K562 (cell line): ENCODE measurements around the gene NAV2. TPM values are rescaled to one million over a fixed set of nuclear protein-coding genes. Genes with fewer than 3 reads are reported as not detected.

Experiments
- ATAC-seq: fragments of 200-7000 bp; cut with Tn5 transposase; 3 replicates; pipeline ENCODE4 v1.9.1; 2020; ENCODE audit warnings: moderate library complexity
- BruUV-seq: library from RNA; stranded (reverse); fragments of 400-500 nt; replicated peaks from 2 replicates; lab custom pipeline; 2021; lab: Mats Ljungman, UMichigan
- CTCF ChIA-PET: fragments of 300-600 bp; formaldehyde crosslinking; extraction: SDS; loops from one replicate; lab custom pipeline; 2021; ENCODE audit warnings: low intra/inter-chr PET ratio; lab: Yijun Ruan, JAX
- POLR2A ChIA-PET: fragments of 300-600, 350-650 bp; sonication (Branson Sonifier 250); formaldehyde crosslinking; extraction: SDS; loops from one replicate; lab custom pipeline; 2021; ENCODE audit warnings: antibody characterized with exemption, inconsistent platforms; lab: Yijun Ruan, JAX
- DNase-seq, 4 experiments: peaks; one replicate each; pipeline versions ENCODE4 v3.0.0 to v3.0.0-alpha.2; 2011 to 2018; ENCODE audit warnings: low spot score in 3 of 4, mixed read lengths in 3 of 4; ENCODE audit errors: extremely low read depth in 1 of 4
- FAIRE-seq: peaks from 2 replicates; lab custom pipeline; 2011; peaks lifted over from hg19 to GRCh38; lab: Jason Lieb, UNC
- H2AFZ ChIP-seq: 2 replicates; pipeline ENCODE4 v1.6.0; 2011; ENCODE audit warnings: low read depth, low read length, control low read depth, inconsistent platforms
- H3K27ac ChIP-seq: fragments of 200-600 bp; 3 replicates; pipeline ENCODE4 v1.8.0; 2011; ENCODE audit warnings: low read depth, mild to moderate bottlenecking, control low read depth, inconsistent platforms, low read length, moderate library complexity, mixed read lengths; ENCODE audit errors: extremely low read depth
- H3K27me3 ChIP-seq, 2 experiments: fragments of 300-600 bp in 1 of 2; 2 replicates in 1 of 2; 3 replicates in 1 of 2; pipeline versions ENCODE4 v1.6.0 to v1.8.0; 2011; ENCODE audit warnings: inconsistent platforms in 2 of 2, low read length in 2 of 2, mild to moderate bottlenecking in 1 of 2, mixed read lengths in 1 of 2, moderate library complexity in 1 of 2; ENCODE audit not compliant: control insufficient read depth in 2 of 2, insufficient read depth in 2 of 2
- H3K36me3 ChIP-seq: fragments of 300-600 bp; 3 replicates; pipeline ENCODE4 v1.8.0; 2011; ENCODE audit warnings: mild to moderate bottlenecking, low read length, inconsistent platforms; ENCODE audit not compliant: control insufficient read depth, insufficient read depth
- H3K4me1 ChIP-seq, 2 experiments: fragments of 200-600 bp in 1 of 2; replicated peaks in 1 of 2; 2 replicates in 1 of 2; 3 replicates in 1 of 2; pipeline versions ENCODE4 v1.5.1 to v1.8.0; 2011; ENCODE audit warnings: inconsistent platforms in 2 of 2, low read length in 2 of 2, mild to moderate bottlenecking in 1 of 2, mixed read lengths in 1 of 2, moderate library complexity in 1 of 2; ENCODE audit not compliant: control insufficient read depth in 2 of 2, insufficient read depth in 2 of 2
- H3K4me2 ChIP-seq: 2 replicates; pipeline ENCODE4 v1.6.1; 2011; ENCODE audit warnings: low read length, control low read depth, inconsistent platforms, mixed read lengths; ENCODE audit not compliant: insufficient read depth
- H3K4me3 ChIP-seq: fragments of 200-600 bp; sonication (generic), shearing (Covaris generic); 2 replicates; pipeline ENCODE4 v1.5.1; 2016; ENCODE audit warnings: control low read depth, inconsistent platforms
- H3K79me2 ChIP-seq: fragments of 200-600 bp; 3 replicates; pipeline ENCODE4 v1.8.0; 2011; ENCODE audit warnings: low read length, inconsistent platforms; ENCODE audit not compliant: control insufficient read depth, insufficient read depth
- H3K9ac ChIP-seq, 2 experiments: 2 replicates each; pipeline versions ENCODE4 v1.6.0 to v1.6.1; 2011; ENCODE audit warnings: low read depth in 2 of 2, low read length in 2 of 2, control low read depth in 1 of 2, inconsistent platforms in 1 of 2, mild to moderate bottlenecking in 1 of 2, mixed read lengths in 1 of 2; ENCODE audit not compliant: insufficient read depth in 1 of 2
- H3K9me1 ChIP-seq: one replicate; pipeline ENCODE4 v1.6.0; 2011; ENCODE audit warnings: inconsistent platforms, mild to moderate bottlenecking, low read length, moderate library complexity; ENCODE audit not compliant: control insufficient read depth, insufficient read depth
- H3K9me3 ChIP-seq: replicated peaks from 2 replicates; pipeline ENCODE4 v1.5.1; 2011; ENCODE audit warnings: low read depth, low read length, inconsistent platforms; ENCODE audit not compliant: control insufficient read depth, insufficient read depth
- H4K20me1 ChIP-seq: replicated peaks from 2 replicates; pipeline ENCODE4 v1.6.1; 2011; ENCODE audit warnings: low read length, inconsistent platforms, mixed read lengths; ENCODE audit not compliant: control insufficient read depth, insufficient read depth
- DACH1 ChIP-seq: fragments of 450-650 bp; IDR thresholded peaks from 2 replicates; pipeline ENCODE4 v1.6.1; 2018; ENCODE audit not compliant: partially characterized antibody
- DDX20 ChIP-seq: fragments of 450-650 bp; IDR thresholded peaks from 2 replicates; pipeline ENCODE4 v1.6.1; 2016; ENCODE audit warnings: missing genetic modification characterization, low read depth, mild to moderate bottlenecking, missing compliant biosample characterization, moderate library complexity
- GATAD2B ChIP-seq: fragments of 450-650 bp; IDR thresholded peaks from 2 replicates; pipeline ENCODE4 v1.6.1; 2017; ENCODE audit warnings: mild to moderate bottlenecking, borderline replicate concordance
- HEY1 ChIP-seq: fragments of 250-450 bp; sonication (Bioruptor Pico); IDR thresholded peaks from 2 replicates; pipeline ENCODE4 v1.5.0; 2020; ENCODE audit warnings: mild to moderate bottlenecking, moderate library complexity, borderline replicate concordance
- IFI16 ChIP-seq: fragments of 250-450 bp; sonication (Bioruptor Pico); IDR thresholded peaks from 2 replicates; pipeline ENCODE4 v2.1.2; 2022; ENCODE audit warnings: mild to moderate bottlenecking, inconsistent platforms
- MEF2A ChIP-seq: IDR thresholded peaks from 2 replicates; pipeline ENCODE4 v1.6.1; 2011; ENCODE audit warnings: low read depth, mild to moderate bottlenecking, low read length, moderate library complexity; ENCODE audit not compliant: control insufficient read depth
- MYC ChIP-seq, 2 experiments: fragments of 250-450 bp in 1 of 2; sonication (Bioruptor Pico) in 1 of 2; IDR thresholded peaks; 2 replicates each; pipeline versions ENCODE4 v1.5.1 to v1.6.1; 2012 to 2021; ENCODE audit warnings: low read depth in 2 of 2, borderline replicate concordance in 1 of 2, improper control_type of control experiment in 1 of 2, low read length in 1 of 2, mild to moderate bottlenecking in 1 of 2, moderate library complexity in 1 of 2
- NFRKB ChIP-seq: fragments of 450-650 bp; IDR thresholded peaks from 2 replicates; pipeline ENCODE4 v1.6.1; 2016; ENCODE audit warnings: low read depth
- NONO ChIP-seq, 2 experiments: fragments of 200-400 bp in 1 of 2; fragments of 450-650 bp in 1 of 2; formaldehyde crosslinking in 1 of 2; IDR thresholded peaks; 2 replicates each; pipeline ENCODE4 v1.6.1; 2017; ENCODE audit warnings: low read depth in 2 of 2, mild to moderate bottlenecking in 2 of 2, moderate library complexity in 2 of 2, low read length in 1 of 2
- RBFOX2 ChIP-seq: fragments of 200-400 bp; formaldehyde crosslinking; IDR thresholded peaks from 2 replicates; pipeline ENCODE4 v1.6.1; 2017; ENCODE audit warnings: low read depth, mild to moderate bottlenecking, low read length, moderate library complexity
- TCF7 ChIP-seq: sonication (generic); IDR thresholded peaks from 2 replicates; pipeline ENCODE4 v1.6.1; 2016; ENCODE audit warnings: antibody characterized with exemption, borderline replicate concordance
- ZNF583 ChIP-seq: fragments of 250-450 bp; sonication (Bioruptor Pico); IDR thresholded peaks from 2 replicates; pipeline ENCODE4 v1.4.0; 2020
- WGBS: fragments of 100-300 bp; shearing (Covaris generic); methylation state at CpG from one replicate; pipeline ENCODE4 v1.1.6; 2016; ENCODE audit warnings: low coverage, mixed read lengths; ENCODE audit not compliant: insufficient coverage; ENCODE audit errors: missing lambda C conversion rate; 5-methylcytosine and 5-hydroxymethylcytosine counted together
- in situ Hi-C: fragments of 300-500 bp; cut with MboI; formaldehyde crosslinking; loops from 4 replicates; pipeline ENCODE4 v1.15.0; 2018; ENCODE audit warnings: inconsistent platforms, mixed read lengths
- intact Hi-C: fragments of 100-400 bp; cut with micrococcal nuclease; formaldehyde crosslinking; loops from 2 replicates; pipeline ENCODE4 v1.14.2; 2022
- polyA plus RNA-seq, 8 experiments: library from polyadenylated mRNA; depleted of rRNA in 4 of 8; stranded (reverse) in 5 of 8; unstranded in 3 of 8; fragments of >200 nt; fragmentation: Nextera tagmentation in 2 of 8; fragmentation: Illumina TruSeq in 1 of 8; extraction: Ambion mirVana in 2 of 8; extraction: Trizol in 1 of 8; gene quantifications; 2 replicates each; pipeline versions ENCODE4 v1.2.1 to v1.2.3, GENCODE V29; 2011 to 2014; ENCODE audit warnings: inconsistent platforms in 1 of 8, missing spikeins in 1 of 8
- total RNA-seq, 7 experiments: library from RNA; depleted of rRNA in 6 of 7; stranded (reverse); fragments of >200 nt in 6 of 7; fragmentation: Illumina TruSeq in 2 of 7; extraction: Trizol in 2 of 7; gene quantifications; 2 replicates each; pipeline versions ENCODE4 v1.2.1 to v1.2.3, GENCODE V29; 2011 to 2021; ENCODE audit warnings: low replicate concordance in 1 of 7
- TF ChIP-seq, protein P1 (sequence below): fragments of 450-650 bp; IDR thresholded peaks from 2 replicates; pipeline ENCODE4 v1.6.1; 2018; ENCODE audit not compliant: partially characterized antibody
- TF ChIP-seq, protein P2 (sequence below): sonication (generic); formaldehyde crosslinking; IDR thresholded peaks from 2 replicates; pipeline ENCODE4 v1.8.0; 2022; ENCODE audit warnings: missing genetic modification reagents, mild to moderate bottlenecking, borderline replicate concordance

NAV2 gene
- total and polyA plus RNA-seq, 9 of the 15 experiments (the other 6 are each of a cell fraction or from before 2014, with no cell fraction given), result 0.03 to 0.35 (median 0.05) TPM

DNA sequence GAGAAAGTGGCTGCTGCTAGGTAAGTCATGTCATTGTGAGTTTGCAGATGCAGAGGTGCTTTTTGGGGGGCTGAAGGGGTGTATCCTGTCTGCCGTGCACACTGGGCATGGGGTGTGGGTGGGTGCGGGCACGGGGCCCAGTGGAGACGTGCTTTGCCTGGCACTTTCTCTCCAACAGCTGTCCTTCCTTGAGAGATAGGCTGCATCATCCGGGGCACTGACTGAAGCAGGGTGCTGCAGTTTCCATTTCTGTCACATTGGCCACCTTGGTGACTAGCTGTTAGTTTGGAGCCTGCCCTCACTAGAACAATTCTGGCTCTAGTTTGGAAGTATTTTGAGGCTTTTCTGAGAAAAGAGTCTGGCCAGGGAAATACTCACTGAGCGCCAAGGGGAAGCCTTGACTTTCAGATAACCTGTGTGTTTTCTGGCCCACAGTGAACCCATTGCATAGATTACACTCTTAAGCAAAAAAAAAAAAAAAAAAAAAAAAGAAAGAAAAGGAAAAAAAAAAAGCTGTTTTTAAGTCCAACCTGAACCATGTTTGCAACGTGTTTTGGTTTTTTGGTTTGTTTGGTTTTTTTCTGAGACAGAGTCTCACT, 219.2 kb downstream of the NAV2 start:
- no peaks in the 10 kb centered on the region for H3K9me3 ChIP-seq
- no peak overlapping the region for H3K27ac ChIP-seq
- H3K36me3 ChIP-seq, result no peaks in the 10 kb centered on the region
- DNase-seq (no peak), FAIRE-seq (no peak), ATAC-seq (no peak)
- 0% methylated on average over 6 of the region's 7 CpGs for WGBS
- H3K27me3 ChIP-seq, result peaks cover 25 to 46% of the 10 kb centered on the region in 2 experiments; a peak in 4 of 5 replicates
- H3K9ac ChIP-seq, result no peak overlapping the region
- no peaks in the 10 kb centered on the region for H3K9me1 ChIP-seq
- ChIA-PET CTCF (no interaction called here), POLR2A (interaction anchor here (0.6 kb wide), 1 partner anchor 130 kb away, joined by 3 read pairs; no protein-coding TSS in a partner anchor)
- intact Hi-C loops, result no loop called here
- H3K4me2 ChIP-seq, result no peak overlapping the region
- TF ChIP-seq ZNF583 (CRISPR knock-in tag), result no peak
- TF ChIP-seq NONO (IDR thresholded peaks at IDR 0.05; ENCODE audit: low read depth in 2 of 2, low read length in 1 of 2), result no peak
- no peak for TF ChIP-seq IFI16 (CRISPR knock-in tag)
- no peak for TF ChIP-seq MEF2A
- no peak for TF ChIP-seq GATAD2B
- no peak for TF ChIP-seq DACH1
- no peak for TF ChIP-seq TCF7
- TF ChIP-seq, protein P1, sequence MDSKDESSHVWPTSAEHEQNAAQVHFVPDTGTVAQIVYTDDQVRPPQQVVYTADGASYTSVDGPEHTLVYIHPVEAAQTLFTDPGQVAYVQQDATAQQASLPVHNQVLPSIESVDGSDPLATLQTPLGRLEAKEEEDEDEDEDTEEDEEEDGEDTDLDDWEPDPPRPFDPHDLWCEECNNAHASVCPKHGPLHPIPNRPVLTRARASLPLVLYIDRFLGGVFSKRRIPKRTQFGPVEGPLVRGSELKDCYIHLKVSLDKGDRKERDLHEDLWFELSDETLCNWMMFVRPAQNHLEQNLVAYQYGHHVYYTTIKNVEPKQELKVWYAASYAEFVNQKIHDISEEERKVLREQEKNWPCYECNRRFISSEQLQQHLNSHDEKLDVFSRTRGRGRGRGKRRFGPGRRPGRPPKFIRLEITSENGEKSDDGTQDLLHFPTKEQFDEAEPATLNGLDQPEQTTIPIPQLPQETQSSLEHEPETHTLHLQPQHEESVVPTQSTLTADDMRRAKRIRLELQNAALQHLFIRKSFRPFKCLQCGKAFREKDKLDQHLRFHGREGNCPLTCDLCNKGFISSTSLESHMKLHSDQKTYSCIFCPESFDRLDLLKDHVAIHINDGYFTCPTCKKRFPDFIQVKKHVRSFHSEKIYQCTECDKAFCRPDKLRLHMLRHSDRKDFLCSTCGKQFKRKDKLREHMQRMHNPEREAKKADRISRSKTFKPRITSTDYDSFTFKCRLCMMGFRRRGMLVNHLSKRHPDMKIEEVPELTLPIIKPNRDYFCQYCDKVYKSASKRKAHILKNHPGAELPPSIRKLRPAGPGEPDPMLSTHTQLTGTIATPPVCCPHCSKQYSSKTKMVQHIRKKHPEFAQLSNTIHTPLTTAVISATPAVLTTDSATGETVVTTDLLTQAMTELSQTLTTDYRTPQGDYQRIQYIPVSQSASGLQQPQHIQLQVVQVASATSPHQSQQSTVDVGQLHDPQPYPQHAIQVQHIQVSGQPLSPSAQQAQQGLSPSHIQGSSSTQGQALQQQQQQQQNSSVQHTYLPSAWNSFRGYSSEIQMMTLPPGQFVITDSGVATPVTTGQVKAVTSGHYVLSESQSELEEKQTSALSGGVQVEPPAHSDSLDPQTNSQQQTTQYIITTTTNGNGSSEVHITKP, result no peak
- TF ChIP-seq, protein P2, sequence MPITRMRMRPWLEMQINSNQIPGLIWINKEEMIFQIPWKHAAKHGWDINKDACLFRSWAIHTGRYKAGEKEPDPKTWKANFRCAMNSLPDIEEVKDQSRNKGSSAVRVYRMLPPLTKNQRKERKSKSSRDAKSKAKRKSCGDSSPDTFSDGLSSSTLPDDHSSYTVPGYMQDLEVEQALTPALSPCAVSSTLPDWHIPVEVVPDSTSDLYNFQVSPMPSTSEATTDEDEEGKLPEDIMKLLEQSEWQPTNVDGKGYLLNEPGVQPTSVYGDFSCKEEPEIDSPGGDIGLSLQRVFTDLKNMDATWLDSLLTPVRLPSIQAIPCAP (CRISPR knock-in tag), result no peak
- TF ChIP-seq MYC (IDR thresholded peaks at IDR 0.05; ENCODE audit: low read depth, low read length), result no peak
- TF ChIP-seq MYC (CRISPR knock-in tag; IDR thresholded peaks at IDR 0.05; ENCODE audit: borderline replicate concordance, low read depth), result no peak
- TF ChIP-seq HEY1, result no peak
- TF ChIP-seq DDX20 (tag), result no peak
- no peak for TF ChIP-seq RBFOX2
- no peak for TF ChIP-seq NFRKB
- peaks cover 5% of the 10 kb centered on the region; the same call in 1 of the 2 replicates for H4K20me1 ChIP-seq
- no peaks in the 10 kb centered on the region; a peak in 1 of 5 replicates for H3K4me1 ChIP-seq
- no peak overlapping the region for H3K4me3 ChIP-seq
- no TSS peak for BruUV-seq
- H3K79me2 ChIP-seq, result no peaks in the 10 kb centered on the region
- in situ Hi-C loops, result loop anchor here (10.0 to 25.0 kb wide), 2 partner anchors 403 to 680 kb away; no protein-coding TSS in a partner anchor
- no peak overlapping the region for H2AFZ ChIP-seq
